GM12874 (cell line): ENCODE measurements around the gene BTBD9.

Source experiments
- TF ChIP-seq, protein P1 (sequence below): IDR thresholded peaks from 2 replicates; pipeline ENCODE4 v1.5.1; 2011; ENCODE audit warnings: low read depth, mild to moderate bottlenecking, control low read depth, low read length, moderate library complexity; ENCODE audit not compliant: insufficient read depth

BTBD9 gene

DNA sequence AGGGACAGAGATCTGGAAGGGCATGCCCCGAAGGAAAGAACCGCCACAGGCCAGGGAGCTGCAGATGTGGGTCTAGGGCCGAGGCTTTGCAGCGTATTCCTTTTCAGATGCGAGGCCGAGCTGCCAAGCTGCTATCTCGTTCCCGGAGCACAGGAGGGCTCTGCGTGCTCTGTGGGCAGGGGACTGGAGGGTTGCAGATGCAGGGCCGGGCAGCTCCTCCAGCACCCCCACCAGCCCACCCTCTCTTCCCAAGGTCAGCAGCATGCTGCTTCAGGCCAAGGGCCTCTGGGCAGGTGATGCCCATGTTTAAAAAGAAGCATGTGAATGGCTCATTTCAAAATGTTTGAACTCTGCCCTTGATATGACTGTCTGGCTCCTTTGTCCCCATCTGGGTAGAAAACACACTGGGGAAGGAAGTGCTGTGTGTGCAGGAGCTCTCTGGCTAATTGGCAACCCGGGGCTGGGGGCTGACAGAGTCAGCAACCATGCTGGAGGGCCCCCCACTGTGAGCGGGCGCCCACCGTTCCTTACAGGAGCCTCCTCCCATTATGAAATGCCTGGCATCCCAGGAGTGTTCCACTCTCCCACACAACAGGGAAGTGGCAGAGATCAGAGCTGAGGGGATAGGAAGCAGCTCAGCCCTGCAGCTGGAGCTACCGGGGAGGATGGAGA is 466.9 kb downstream of the BTBD9 start:
- TF ChIP-seq, protein P1, sequence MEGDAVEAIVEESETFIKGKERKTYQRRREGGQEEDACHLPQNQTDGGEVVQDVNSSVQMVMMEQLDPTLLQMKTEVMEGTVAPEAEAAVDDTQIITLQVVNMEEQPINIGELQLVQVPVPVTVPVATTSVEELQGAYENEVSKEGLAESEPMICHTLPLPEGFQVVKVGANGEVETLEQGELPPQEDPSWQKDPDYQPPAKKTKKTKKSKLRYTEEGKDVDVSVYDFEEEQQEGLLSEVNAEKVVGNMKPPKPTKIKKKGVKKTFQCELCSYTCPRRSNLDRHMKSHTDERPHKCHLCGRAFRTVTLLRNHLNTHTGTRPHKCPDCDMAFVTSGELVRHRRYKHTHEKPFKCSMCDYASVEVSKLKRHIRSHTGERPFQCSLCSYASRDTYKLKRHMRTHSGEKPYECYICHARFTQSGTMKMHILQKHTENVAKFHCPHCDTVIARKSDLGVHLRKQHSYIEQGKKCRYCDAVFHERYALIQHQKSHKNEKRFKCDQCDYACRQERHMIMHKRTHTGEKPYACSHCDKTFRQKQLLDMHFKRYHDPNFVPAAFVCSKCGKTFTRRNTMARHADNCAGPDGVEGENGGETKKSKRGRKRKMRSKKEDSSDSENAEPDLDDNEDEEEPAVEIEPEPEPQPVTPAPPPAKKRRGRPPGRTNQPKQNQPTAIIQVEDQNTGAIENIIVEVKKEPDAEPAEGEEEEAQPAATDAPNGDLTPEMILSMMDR: no peak

DNA sequence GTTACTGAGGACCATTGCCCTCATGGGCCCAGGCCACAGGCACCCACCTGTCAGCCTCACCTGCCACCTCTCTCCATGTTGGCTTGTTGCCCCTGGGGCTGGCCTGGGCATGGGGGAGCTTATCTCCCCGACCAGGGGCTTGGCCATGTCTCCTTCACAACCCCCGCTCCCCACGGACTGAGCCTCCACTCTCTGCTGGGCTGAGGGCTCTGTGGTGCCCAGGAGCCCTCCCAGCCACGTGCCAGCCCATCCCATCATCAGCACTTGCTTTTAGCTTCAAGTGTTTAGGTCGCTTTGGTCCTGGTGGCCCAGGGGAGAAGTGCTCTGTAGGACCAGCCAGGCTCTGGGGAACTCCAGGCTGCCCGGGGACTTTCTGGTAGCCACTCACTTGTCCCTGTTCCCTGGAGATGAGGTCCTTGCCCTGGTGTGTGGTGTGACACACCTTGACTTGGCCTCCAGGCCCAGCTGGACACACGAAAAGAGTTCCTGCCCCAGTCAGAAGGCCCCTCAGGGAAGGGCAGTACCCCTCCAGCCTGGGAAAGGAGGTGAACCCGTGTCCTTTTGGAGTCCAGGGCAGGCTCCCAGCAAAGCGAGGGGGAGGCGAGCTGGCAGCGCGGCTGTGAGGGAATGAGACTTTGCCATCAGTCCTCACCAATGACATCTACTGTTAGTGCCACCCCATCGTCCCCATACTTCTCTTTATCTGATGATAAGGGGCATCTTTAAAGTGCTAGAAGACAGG is 467.6 kb downstream of the BTBD9 start:
- TF ChIP-seq, protein P1: no peak

- TF ChIP-seq, protein P1: no peak
Measured at GRCh38 chr6:38170666-38171355, 468.9 kb downstream of the BTBD9 start.

DNA sequence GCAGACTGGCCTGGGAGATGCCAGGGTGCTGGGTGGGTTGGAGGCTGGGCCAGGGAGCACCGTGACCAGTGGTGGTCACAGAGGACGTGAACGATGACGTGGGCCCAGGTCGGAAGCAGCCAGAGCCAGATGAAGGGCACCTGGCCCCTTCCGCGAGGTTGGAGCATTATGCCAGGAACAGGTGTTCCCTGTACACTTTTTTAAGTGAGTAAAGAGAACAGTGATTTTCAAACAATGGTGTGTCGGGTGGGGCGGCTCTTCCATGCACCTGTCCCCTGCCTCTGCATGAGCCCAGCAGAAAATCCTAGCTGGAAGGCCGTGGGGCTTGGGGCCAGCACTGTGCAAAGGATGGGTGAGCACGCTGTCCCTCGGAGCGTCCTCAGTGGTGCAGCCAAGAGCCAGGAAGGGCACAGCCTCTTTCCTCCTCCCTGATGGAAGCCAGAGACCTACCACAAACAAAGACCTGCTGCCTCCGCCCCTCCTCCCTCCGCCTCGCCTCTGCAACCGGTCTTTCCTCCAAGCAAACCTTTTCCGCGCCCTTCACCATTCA is 469.7 kb downstream of the BTBD9 start:
- TF ChIP-seq, protein P1: no peak

- TF ChIP-seq, protein P1: no peak
Measured at GRCh38 chr6:38169221-38169976, 470.3 kb downstream of the BTBD9 start.

DNA sequence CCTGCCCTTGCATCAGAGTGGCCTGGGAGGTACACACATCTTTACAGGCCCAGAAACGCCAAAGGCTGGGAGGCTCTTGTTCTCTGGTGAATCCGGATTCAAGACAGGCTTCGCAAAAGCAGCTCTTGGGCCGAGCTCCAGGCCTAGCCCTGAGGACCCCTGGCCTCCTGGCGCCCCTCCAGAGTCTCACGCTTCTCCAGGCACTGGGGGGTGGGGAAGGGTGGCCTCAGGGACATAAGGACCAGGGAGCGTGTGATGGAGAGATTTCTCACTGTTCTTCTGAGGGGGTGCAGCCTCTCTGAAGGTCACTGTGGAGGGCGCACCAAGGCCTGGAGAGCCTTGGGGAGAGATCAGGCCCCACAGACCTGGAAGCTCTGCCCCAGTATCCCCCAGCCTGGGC is 471.0 kb downstream of the BTBD9 start:
- TF ChIP-seq, protein P1: no peak

GRCh38 chr6:38168126-38168525 is 471.6 kb downstream of the BTBD9 start:
- TF ChIP-seq, protein P1: no peak
